GM12892 (cell line): Measurements from ENCODE around the gene EIF4A2.
"Not testable (repeated sequence)": the region's sequence is repeated elsewhere in the genome, so short reads cannot be mapped to it uniquely, and the experiment has no call there.

Source experiments
- DNase-seq: peaks from one replicate; pipeline ENCODE4 v3.0.0; 2011; ENCODE audit not compliant: insufficient read length
- FAIRE-seq: peaks from 2 replicates; lab custom pipeline; 2011; peaks lifted over from hg19 to GRCh38; lab: Jason Lieb, UNC
- POLR2A ChIP-seq: IDR thresholded peaks from 2 replicates; pipeline ENCODE4 v1.6.1; 2011; ENCODE audit warnings: low read depth, low read length, control low read depth
- POLR2AphosphoS5 ChIP-seq: IDR thresholded peaks from 2 replicates; pipeline ENCODE4 v1.6.1; 2011; ENCODE audit warnings: low read depth, low read length, control low read depth
- TAF1 ChIP-seq: IDR thresholded peaks from 2 replicates; pipeline ENCODE4 v1.6.1; 2011; ENCODE audit warnings: low read depth, mild to moderate bottlenecking, control low read depth, low read length, borderline replicate concordance

The EIF4A2 gene

GRCh38 chr3:186786922-186787321, 3.5 kb downstream of the EIF4A2 start:
- FAIRE-seq = no peak
- no peak for DNase-seq

DNA sequence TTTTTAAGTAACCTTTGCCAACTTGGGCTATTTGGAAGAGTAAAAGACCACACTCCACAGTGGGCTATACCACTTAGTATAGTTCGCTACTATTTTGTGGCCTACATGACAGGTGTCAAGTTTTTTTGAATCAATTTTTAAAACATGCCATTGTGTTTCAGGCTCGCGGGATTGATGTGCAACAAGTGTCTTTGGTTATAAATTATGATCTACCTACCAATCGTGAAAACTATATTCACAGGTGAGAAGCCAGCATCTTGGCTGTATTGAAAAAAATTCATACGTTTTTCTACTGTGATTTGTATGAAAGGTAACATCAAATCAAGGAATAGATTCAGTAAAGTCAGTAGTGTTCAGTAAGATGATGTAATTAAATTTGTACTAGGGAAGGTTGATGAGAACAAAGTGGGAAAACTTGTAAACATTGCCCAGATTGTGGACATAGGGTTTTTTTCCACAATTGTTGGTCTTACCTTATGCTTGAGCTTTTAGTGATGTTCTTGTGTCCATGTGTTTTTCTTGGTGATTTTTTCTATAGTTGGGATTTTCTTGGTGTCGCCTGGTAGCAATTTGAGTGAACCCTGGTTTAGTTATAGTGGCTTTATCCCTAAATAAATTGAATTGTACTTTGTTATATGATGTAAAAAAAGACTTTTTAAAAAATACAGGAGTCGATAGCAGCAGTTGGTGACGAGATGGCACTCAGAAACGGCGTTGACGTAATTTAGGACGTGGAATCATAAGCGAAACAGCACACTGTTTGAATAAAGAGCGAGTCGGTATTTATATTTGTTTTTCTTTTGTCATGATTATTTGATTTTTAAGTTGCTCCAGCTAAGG, 4.5 kb downstream of the EIF4A2 start:
- 0 out of 2 replicates have a peak, but pooled peaks have one; percentile 1 for TF ChIP-seq POLR2AphosphoS5
- peak; percentile 41 for TF ChIP-seq POLR2A
- no peak for TF ChIP-seq TAF1
- no peak for FAIRE-seq
- no peak for DNase-seq

More at GRCh38 chr3:186786922-186787321, 3.5 kb downstream of the EIF4A2 start:
- TF ChIP-seq TAF1 = no peak
- no peak for TF ChIP-seq POLR2A
- TF ChIP-seq POLR2AphosphoS5 = no peak; the same call in 1 of the 2 replicates

DNA sequence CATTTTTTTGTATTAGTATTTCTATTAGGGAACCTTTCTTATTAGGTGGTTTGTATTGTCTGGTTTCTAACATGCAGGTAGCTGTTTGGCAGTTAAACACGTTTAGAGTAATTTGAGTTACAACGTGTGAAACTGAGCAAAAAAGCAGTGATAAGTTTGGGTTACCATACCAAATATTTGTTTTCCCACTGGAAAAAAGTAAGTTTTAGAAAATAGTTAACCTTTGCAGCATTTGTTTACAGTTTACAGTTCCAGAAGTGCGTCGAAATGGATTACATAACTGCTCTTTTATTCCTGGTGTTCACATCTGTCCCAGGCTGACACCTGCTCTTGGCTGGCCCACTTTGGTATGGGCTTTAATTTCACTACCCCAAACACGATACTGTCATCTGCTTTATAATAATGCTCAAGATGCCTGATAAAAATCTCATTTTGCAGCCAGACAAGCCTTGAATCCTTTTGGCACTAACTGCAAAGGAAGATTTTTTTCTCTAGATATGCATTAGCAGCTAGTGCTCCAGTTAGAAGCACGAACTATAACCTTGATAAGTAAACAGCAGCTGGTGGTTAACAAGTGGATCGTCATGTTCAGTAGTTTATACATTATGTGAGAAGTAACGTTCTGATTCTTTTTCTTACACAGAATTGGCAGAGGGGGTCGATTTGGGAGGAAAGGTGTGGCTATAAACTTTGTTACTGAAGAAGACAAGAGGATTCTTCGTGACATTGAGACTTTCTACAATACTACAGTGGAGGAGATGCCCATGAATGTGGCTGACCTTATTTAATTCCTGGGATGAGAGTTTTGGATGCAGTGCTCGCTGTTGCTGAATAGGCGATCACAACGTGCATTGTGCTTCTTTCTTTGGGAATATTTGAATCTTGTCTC, 5.3 kb downstream of the EIF4A2 start:
- no peak for DNase-seq
- no peak for TF ChIP-seq TAF1
- peak; percentile 31; the same call in 1 of the 2 replicates for TF ChIP-seq POLR2A
- TF ChIP-seq POLR2AphosphoS5 = no peak; the same call in 1 of the 2 replicates
- FAIRE-seq = no peak

DNA sequence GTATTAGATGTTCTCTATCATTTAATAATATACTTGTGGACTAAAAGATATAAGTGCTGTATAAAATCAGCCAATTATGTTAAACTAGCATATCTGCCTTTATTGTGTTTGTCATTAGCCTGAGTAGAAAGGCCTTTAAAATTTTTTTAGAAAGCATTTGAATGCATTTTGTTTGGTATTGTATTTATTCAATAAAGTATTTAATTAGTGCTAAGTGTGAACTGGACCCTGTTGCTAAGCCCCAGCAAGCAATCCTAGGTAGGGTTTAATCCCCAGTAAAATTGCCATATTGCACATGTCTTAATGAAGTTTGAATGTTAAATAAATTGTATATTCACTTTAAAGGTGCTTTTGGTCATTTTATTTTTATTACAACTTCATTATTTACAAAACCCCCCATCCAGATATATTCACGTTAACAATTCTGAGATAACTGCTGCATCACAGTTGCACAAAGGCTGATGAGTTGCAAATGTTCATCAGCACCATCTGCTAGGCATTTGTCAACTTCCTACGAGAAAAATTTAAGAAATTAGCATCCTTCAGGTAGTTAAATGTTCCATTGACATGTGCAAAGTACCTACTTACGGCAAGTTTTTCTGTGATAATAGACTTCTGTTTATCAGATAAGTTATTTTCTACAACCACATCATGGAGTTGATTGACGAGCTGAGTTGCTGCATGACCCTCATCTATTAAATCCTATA, 6.3 kb downstream of the EIF4A2 start:
- FAIRE-seq (no peak), DNase-seq (no peak)
- TF ChIP-seq POLR2A = no peak; the same call in 1 of the 2 replicates
- TF ChIP-seq TAF1 = no peak
- no peak for TF ChIP-seq POLR2AphosphoS5

- FAIRE-seq (peak; percentile 17), DNase-seq (no peak)
- TF ChIP-seq POLR2A (peak; percentile 93), POLR2AphosphoS5 (peak; percentile 97), TAF1 (0 out of 2 replicates have a peak, but pooled peaks have one; percentile 34)
These were observed 7.0 kb downstream of the EIF4A2 start for GRCh38 chr3:186790261-186790981.

GRCh38 chr3:186798239-186798874, 15.0 kb downstream of the EIF4A2 start:
- no peak for DNase-seq
- TF ChIP-seq POLR2A = no peak
- no peak for TF ChIP-seq TAF1
- TF ChIP-seq POLR2AphosphoS5 = no peak
- FAIRE-seq = peak; percentile 27

GRCh38 chr3:186800285-186800684, 16.9 kb downstream of the EIF4A2 start:
- DNase-seq (no peak), FAIRE-seq (no peak)
- TF ChIP-seq TAF1 = no peak
- no peak for TF ChIP-seq POLR2A
- TF ChIP-seq POLR2AphosphoS5 = no peak

GRCh38 chr3:186802701-186803100, 19.3 kb downstream of the EIF4A2 start:
- FAIRE-seq (no peak), DNase-seq (no peak)
- TF ChIP-seq POLR2A (no peak), POLR2AphosphoS5 (no peak), TAF1 (no peak)

DNA sequence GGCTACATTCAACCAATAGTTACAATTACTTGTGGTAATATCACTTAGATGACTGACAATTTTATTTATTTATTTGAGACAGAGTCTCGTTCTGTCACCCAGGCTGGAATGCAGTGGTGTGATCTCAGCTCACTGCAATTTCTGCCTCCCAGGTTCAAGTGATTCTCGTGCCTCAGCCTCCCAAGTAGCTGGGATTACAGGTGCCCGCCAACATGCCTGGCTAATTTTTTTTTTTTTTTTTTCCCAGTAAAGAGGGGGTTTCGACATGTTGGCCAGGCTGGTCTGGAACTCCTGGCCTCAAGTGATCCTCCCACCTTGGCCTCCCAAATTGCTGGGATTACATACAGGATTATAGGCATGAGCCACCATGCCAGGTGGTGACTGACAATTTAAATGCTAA, 20.1 kb downstream of the EIF4A2 start:
- not testable (repeated sequence) for DNase-seq, FAIRE-seq
